HG03439 (cell line): ENCODE measurements around the gene TRPV6.

Experiments
- ATAC-seq: cut with Tn5 transposase; IDR thresholded peaks from one replicate; pipeline ENCODE4 v1.9.1; 2021; ENCODE audit warnings: mild to moderate bottlenecking, moderate library complexity; ENCODE audit not compliant: unreplicated experiment

TRPV6 gene

DNA sequence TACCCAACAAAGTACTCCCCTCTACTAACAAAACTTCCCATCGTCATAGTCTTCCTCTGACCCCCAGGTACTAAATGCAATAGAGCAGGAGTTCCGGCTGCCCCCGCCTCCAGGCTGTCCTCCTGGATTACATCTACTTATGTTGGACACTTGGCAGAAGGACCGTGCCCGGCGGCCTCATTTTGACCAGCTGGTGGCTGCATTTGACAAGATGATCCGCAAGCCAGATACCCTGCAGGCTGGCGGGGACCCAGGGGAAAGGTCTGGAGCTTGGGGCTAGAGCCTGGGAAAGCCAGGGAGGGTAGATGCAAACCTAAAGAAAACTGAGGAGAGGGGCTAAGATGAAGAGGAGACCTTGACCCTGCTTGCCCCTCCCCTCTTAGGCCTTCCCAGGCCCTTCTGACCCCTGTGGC is 15.4 kb downstream of the TRPV6 start:
- no peak for ATAC-seq

GRCh38 chr7:142869434-142869833 is 16.1 kb downstream of the TRPV6 start:
- no peak for ATAC-seq

- ATAC-seq = no peak
Observed at GRCh38 chr7:142868986-142869415, 16.5 kb downstream of the TRPV6 start.

DNA sequence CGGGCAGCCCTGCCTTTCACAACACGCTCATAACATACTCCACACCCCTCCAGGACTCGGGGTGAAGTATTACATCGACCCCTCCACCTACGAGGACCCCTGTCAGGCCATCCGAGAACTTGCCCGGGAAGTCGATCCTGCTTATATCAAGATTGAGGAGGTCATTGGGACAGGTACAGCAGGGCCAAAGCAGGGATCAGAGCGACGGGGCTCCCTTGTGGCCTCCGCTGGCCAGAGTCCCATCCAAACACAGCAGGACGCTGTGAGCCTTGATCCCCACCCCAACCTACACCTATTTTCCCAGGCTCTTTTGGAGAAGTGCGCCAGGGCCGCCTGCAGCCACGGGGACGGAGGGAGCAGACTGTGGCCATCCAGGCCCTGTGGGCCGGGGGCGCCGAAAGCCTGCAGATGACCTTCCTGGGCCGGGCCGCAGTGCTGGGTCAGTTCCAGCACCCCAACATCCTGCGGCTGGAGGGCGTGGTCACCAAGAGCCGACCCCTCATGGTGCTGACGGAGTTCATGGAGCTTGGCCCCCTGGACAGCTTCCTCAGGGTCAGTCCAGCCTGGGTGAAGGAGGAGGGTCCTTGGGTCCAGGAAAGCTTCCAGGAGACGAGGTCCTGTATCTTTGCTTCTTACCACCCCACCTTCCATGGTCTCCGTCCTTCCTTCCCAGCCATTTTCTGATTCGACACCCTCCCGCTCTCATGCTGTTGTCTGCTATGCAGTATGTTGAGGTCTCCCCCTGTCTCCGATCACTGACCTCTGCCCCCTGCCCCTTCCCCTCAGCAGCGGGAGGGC is 17.2 kb downstream of the TRPV6 start:
- ATAC-seq = no peak

GRCh38 chr7:142867398-142868187 is 18.0 kb downstream of the TRPV6 start:
- ATAC-seq = no peak

DNA sequence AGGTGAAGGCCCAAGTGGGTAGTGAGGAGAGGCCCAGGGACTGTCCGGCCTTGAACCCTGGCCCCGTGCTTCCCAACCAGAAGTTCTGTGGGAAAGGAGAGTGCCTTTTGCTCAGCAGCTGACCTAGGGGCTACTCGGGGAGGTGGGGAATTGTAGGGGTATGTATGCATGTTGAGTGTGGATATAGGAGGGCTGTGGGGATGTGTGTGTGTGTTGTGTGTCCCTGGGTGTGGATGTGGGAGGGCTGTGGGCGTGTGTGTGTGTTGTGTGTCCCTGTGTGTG is 18.5 kb downstream of the TRPV6 start:
- ATAC-seq = no peak

GRCh38 chr7:142866361-142867096 is 19.0 kb downstream of the TRPV6 start:
- ATAC-seq = no peak

DNA sequence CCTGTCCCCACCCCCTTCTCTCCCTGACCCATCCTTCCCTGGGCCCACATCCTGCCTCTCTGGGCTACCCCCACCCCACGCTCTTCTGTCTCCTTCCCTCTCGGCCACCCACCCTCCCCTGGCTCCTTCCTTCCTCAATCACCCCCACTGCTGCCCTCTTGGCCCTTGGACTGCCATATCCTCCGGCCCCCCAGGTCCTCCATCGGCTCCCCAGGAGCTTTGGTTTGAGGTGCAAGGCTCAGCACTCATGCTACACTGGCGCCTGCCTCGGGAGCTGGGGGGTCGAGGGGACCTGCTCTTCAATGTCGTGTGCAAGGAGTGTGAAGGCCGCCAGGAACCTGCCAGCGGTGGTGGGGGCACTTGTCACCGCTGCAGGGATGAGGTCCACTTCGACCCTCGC is 19.8 kb downstream of the TRPV6 start:
- ATAC-seq = no peak

DNA sequence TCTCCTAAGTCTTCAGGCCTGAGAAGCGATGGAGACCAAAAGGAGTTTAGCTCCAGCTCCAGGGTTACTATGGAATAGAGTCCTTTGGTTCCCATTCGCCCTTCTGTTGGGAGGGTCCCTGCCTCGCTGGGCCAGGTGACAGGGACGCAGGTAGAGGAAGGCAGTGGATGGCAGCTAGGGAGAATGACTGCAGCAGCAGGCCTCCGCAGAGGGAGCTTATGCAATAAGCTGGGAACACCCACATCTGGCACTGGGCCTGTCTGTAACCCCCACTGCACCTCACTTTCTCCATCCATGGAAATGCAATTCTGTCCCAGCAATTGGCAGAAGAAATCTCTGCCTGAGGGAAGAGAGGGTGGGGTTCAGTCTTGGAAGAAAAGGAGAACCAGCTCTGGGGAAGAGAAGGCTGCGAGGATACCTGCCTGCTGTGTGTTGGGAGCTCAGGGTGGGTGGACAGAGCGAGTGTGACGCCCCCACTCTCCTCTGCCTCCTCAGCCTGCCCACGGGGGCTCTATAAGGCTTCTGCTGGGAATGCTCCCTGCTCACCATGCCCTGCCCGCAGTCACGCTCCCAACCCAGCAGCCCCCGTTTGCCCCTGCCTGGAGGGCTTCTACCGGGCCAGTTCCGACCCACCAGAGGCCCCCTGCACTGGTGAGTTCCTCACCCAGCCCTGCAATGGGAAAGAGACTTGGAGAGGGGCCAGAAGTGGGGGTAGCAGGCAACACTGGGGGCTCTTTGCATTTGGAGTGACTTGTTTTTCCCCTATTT is 20.4 kb downstream of the TRPV6 start:
- ATAC-seq = no peak

DNA sequence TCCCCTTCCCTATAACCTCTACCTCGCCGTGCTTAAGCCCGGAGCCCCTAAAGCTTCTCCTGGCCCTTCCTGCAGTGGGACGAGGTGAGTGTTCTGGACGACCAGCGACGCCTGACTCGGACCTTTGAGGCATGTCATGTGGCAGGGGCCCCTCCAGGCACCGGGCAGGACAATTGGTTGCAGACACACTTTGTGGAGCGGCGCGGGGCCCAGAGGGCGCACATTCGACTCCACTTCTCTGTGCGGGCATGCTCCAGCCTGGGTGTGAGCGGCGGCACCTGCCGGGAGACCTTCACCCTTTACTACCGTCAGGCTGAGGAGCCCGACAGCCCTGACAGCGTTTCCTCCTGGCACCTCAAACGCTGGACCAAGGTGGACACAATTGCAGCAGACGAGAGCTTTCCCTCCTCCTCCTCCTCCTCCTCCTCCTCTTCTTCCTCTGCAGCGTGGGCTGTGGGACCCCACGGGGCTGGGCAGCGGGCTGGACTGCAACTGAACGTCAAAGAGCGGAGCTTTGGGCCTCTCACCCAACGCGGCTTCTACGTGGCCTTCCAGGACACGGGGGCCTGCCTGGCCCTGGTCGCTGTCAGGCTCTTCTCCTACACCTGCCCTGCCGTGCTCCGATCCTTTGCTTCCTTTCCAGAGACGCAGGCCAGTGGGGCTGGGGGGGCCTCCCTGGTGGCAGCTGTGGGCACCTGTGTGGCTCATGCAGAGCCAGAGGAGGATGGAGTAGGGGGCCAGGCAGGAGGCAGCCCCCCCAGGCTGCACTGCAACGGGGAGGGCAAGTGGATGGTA is 21.5 kb downstream of the TRPV6 start:
- ATAC-seq = no peak

DNA sequence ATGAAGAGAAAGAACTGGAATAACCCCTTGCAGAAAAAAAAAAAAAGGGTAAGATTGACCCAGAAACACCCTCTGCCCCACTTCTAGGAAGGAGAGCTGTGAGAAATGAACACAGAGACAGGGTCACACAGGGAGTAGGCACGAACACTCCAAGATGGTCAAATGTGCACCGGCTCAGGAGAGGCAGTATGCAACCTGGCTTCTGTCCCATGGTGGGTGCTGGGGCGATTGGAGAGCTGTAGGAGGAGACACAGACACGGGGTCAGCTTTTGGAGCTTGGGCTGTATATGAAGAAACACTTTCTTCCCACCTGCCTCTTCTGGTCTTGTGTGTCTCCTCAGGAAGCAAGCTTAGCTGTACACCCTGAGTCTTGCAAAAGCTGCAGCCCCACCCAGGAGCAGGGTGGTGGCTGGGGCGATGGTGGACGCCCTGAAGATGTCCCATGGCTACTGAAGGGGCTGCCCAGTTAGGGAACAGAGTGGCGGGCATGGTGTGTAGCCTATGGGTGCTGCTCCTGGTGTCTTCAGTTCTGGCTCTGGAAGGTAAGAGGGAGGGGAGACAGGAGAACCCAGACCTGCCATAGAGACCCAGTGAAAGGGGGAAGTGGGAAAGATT is 22.7 kb downstream of the TRPV6 start:
- no peak for ATAC-seq

- no peak for ATAC-seq
Observed at GRCh38 chr7:142862351-142862750, 23.2 kb downstream of the TRPV6 start.

DNA sequence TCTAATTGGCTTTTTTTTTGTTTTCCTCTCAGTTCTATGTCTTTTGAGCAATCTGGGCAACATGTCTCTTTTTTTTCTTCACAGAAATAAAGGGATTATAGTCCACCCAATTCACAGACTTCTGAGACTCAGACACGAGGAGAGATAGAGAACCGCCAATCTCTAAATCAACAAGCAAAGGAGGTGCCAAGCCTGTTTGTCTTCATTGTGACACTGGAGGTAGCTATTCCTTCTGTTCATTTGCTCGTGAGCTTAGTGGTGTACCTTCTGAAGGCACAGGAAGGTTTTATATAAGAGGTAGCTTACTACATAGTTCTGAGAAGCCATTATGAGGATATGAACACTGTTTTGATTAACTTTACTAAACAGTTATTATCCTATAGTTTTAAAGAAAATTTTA is 24.6 kb downstream of the TRPV6 start:
- no peak for ATAC-seq

DNA sequence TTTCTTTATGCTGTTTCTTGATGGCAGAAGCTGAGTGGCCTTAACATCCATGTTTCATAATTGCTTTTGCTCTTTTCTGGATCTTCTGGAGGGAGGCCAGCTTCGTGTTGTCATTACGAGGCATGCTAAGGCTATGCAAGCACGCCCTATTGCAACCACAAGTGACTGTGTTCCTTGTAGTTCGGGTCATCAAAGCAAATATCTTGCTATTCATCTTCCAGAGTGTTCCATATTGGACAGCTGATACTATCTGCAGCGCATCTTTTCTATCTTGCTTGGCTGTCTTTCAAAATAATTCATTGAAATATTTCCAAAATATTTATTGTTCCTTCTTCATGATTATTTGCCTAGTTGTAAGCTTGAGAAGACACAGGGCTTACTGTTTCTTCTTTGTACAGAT is 25.7 kb downstream of the TRPV6 start:
- ATAC-seq = no peak

DNA sequence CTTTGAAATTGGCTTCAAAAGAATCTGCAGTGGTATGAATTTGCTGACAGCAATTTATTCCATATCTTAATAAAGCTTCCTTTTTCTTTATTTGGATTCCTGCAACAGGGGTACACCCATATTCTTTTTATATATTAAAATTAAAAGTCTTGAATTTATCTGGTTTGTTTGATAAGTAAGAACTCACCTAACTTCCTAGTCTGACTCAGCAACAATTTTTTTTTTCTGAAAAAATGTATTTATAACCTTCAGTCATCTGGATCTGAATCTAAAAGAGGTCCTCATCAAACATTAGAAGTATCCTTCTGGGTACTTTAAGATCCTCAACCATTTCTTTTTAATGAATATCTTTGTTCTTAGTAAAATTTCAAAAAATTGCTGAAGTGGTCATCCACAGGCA is 26.1 kb downstream of the TRPV6 start:
- ATAC-seq = no peak

- no peak for ATAC-seq
Observed at GRCh38 chr7:142857625-142858024, 27.9 kb downstream of the TRPV6 start.

- no peak for ATAC-seq
Observed at GRCh38 chr7:142856565-142857245, 28.8 kb downstream of the TRPV6 start.

DNA sequence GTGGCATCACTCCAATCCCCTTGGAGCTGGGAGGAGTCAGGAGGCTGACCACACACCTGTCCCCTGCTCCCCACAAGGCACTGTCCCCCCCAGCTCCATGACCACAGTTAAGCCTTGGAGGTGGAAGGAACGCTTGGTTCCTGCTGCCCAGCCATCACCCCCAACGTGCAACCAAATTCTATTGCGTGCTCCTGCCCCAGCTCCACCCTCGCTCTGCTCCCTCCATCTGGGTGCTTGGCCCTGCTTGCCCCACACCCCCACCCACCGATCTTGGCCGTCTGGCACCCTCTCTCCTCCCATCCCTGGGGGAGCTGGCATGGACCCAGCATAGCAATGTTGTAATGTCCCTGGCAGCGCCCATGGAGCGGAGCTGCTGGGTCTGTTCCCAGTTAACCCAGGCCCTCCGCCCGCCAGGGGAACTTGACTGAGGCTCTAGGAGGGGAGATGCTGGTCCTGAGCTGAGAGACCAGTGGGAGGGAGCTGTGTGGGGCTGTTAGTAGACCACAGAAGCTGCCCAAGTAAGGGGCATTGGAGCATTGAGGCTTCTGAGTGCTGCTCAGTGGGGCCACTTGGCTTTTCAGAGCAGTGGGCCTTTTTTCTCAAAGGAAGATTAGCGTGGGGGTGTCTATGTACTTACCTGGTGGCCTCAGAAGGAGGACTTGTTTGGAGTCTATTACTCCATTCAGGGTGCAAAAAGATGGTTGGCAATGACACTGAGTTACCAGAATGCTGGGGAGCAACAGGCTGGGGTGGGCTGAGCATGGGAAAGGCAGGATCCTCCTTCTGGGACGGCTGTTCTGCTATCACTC is 29.6 kb downstream of the TRPV6 start:
- ATAC-seq = no peak
